Activated effector memory CD4-positive, alpha-beta T cell treated with Interleukin-2 at 50 U/mL for 16 hours (primary cell): ENCODE results near the gene BRF1.
A peak's percentile ranks its signal among the peaks of the same experiment; 100 is the strongest.

ENCODE experiments used
- DNase-seq: peaks from one replicate; pipeline ENCODE4 v3.0.0-alpha.2; 2020

Gene BRF1

DNA sequence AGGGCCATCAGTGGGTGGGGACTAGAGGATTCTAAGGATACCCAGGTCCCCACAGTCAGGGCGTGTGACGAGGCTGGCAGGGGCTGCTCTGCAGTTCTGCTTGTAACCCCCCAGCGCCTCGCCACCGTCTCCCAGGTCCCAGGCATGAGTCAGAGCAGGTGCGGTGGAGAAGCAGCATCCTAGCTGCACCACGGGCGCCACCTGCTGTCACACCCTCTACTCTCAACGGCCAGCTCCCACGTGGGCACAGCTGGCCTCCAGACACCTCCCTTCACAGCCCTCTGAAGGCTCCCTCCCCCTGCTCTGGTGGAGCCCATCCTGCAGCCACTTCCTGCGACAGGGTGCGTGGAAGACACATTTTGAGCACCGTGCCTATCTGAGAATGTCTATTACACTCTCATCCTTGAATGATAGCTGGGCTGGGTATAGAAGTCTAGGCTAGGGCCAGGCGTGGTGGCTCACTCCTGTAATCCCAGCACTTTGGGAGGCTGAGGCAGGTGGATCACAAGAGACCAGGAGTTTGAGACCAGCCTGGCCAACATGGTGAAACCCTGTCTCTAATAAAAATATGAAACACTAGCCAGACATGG is 112.8 kb downstream of the BRF1 start:
- DNase-seq: no peak

DNA sequence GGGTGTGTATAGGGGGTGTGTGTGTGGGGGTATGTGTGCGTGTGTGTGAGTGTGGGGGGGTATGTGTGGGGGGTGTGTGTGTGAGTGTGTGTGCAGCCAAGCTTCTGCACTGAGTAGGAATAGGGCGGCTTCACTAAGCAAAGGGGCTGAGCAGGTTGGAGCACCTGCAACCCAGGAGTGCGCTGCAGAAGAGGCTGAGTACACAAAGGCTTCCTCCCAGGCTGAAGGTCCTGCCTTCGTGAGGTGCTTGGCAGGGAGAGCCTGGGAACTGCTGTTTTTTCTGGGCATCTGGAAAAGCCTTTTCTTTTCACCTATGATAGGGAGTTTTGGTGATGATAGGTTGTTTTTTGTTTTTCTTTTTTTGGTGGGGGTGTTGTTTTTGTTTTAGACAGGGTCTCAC is 113.7 kb downstream of the BRF1 start:
- DNase-seq: no peak

DNA sequence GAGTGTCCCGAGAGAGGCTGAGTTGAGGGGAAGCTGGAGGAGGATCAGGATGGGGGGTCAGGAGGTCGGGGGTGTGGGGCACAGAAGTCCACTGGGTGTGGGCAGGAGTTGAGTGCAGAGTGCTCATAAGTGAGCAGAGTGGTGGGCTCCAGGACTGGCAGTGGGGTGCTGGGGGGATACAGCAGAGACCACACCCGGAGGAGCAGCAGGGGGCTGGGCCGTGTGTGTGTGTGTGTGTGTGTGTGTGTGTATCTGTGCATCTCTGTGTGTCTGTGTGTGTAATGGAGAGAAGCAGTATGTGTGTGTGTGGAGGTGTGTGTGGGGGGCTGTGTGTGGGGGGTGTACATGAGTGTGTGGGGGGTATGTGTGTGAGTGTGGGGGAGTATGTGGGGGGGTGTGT is 114.8 kb downstream of the BRF1 start:
- DNase-seq: no peak

DNA sequence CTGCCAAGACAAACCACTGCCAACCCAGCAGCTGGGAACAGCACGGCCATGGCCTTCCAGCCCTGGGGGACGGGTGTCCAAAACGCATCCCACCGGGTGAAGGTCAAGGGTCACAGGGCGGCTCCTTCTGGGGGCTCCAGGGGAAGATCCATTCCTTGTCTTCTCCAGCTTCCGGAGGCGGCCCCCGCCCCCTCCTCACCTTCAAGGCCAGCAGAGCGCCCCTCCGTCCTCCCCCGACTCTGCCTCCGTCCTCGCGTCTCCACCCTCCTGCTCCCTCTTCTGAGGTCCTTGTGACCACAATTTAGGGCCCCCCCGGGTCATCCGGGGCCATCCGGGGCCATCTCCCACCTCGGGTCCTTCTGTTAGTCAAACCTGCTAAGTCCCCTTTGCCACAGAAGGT is 115.8 kb downstream of the BRF1 start:
- no peak for DNase-seq

DNA sequence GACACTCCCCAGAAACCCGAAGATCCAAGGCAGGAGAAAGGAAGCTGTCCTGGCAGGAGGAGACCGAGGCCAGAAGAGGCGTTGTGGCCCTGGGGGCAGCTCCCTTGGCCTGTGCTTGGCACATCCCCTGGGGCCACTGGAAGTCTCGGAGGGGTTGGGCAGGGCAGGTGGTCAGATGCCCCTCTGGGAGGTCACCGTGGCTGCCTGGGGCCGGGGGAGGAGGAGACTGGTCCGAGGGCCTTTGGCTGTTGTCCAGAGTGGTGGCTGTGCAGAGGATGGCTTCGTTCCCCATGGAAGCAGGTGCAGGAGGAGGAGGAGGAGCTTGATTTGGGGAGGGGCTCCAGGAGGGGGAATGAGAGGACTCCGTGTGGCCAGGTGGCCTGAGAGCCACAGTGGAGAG is 116.3 kb downstream of the BRF1 start:
- DNase-seq: no peak

DNA sequence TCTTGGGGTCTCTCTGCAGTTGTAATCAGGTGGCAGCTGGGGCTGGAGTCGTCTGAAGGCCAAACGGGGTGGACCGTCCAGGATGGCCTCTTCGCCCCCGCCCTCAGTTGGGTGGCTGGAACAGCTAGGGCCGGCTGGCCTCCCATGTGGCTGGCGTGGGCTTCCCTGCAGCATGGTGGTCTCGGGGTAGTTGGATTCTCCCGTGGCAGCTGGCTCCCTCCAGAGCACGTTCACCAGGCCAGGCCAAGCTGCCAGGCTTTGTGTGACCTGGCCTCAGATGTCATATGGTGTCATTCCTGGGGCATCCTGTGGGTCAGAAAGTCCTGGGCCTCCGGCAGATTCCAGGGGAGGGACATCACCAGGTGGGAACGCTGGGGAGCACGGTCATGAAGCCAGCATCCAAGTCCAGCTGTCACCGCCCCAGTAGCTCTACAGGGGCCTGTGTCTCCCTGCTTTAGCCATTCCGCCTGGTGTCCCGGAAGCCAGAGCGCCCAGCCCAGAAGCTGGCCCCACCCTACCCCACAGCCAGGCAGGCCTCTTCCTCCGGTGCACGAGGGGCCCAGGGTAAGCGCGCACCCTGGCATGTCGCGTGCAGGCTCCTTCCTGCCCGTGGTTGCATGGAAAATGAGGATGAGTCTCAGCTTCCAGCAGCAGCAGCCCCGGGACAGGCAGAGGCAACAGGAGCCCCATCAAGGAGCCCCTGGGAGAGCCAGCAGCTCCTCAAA is 118.3 kb downstream of the BRF1 start:
- DNase-seq: no peak

DNA sequence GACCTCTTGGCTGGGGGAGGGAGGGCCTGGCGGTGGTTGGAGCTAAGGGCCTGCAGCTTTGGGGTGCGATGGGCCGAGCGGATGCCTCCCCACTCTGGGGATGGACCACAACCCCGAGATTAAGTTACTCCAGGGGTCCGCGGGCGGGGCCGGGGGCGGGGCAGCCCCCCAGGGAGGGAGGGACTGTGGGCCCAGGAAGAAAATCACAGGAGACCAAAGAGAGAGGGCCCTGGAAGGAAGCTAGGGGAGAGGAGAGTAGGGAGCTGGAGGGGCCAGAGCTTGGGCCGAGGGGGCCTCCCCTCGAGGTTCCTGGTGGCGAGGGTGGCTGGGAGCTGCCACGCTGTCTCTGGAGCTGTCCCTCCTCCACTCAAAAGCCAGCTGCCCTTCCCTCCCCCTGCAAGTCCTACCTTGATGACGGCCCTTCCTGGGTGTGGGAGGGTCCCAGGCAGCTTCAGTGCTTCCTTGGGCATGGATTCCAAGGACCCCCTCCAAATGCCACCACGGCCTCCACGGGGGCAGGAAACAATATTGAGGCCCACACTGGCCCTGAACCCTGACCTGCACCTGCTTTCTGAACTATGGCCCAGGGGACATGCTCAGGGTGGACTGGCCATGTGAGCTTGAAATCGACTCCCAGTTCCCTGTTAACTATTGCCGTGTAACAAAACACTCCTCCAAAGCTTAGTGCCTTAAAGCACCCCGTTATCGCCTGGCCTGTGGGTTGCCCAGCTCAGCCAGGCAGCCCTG is 119.1 kb downstream of the BRF1 start:
- no peak for DNase-seq

DNA sequence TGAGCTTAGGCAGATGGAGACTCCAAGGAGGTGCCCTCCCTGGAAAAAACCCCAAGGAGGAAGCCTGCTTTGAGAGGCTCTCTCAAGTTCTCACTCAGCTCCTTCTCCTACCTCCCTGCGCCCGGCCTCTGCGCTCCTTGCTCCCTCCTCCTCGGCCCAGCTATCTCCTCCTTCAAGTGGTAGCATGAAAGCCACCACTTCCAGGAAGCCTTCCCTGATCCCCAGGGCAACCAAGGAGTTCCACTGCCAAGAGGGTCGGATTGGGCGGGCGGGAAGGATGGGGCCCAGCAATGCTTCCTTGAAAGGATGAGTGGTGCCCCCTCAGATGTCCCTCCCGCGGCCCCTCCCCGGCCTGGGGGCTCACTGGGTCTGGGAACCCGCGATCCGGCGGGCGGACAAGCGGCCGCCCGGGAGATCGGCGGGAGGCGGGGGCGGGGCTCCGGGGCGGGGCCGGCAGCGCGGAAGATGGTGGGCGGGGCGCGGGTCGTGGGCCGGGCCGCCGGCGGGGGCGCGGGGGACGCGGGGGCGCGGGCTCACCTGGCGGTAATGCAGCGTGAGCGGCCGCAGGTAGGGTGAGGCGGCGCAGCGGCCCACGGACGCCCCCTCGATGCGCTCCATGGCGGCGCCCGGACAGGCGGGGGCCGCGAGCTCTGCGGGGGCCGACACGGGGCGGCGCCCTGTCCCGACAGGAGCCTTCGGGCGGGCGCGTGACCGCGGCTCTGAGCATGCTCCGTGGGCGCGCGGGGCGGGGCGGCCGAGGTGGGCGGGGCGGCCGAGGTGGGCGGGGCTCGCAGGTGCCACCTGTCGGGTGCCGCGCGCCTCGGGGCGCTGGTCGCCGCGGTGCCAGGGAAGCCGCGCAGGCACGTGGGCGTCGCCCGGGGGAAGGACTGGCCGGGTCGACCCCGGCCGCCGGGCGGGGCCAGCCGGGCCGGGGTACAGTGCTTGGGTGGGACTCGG is 119.9 kb downstream of the BRF1 start, which contains the start of gene NUDT14:
Gene NUDT14 (minus strand): TSS at position 721 of the 957 bp plus-strand sequence. CDS start 103 bp downstream, at position 618.
- peak; percentile 89 for DNase-seq

DNA sequence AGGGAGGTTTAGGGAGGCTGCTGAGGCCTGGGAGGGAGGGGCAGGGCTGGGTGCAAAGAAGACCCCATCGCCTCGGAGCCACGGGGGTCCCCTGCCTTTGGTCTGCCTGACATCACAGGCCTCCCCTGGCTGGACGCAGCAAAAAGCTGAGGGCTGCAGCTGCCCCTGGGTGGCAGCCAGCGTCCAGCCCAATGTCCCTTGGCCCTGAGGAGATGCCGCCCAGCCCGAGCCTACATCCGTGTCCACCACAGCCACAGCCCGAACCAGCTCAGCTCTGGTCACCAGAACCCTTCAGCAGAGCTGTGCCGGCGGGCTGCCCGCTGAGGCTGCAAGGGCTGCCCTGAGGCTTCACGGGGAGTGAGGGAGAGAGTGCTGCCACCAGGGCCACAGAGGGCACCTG is 121.6 kb downstream of the BRF1 start:
- DNase-seq: no peak

DNA sequence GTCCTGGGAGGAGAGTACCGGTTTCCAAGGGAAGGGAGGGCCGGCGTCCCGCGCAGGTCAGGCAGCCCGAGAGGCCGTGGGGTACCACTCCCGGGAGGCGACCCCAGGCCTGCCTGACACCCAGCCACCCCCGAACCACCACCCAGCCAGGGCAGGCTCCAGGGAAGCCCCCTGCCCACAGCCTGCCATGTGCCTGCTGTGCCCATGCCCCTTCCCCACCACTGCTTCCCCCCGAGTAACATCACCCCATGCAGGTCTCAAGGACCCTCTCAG is 122.0 kb downstream of the BRF1 start:
- no peak for DNase-seq

DNA sequence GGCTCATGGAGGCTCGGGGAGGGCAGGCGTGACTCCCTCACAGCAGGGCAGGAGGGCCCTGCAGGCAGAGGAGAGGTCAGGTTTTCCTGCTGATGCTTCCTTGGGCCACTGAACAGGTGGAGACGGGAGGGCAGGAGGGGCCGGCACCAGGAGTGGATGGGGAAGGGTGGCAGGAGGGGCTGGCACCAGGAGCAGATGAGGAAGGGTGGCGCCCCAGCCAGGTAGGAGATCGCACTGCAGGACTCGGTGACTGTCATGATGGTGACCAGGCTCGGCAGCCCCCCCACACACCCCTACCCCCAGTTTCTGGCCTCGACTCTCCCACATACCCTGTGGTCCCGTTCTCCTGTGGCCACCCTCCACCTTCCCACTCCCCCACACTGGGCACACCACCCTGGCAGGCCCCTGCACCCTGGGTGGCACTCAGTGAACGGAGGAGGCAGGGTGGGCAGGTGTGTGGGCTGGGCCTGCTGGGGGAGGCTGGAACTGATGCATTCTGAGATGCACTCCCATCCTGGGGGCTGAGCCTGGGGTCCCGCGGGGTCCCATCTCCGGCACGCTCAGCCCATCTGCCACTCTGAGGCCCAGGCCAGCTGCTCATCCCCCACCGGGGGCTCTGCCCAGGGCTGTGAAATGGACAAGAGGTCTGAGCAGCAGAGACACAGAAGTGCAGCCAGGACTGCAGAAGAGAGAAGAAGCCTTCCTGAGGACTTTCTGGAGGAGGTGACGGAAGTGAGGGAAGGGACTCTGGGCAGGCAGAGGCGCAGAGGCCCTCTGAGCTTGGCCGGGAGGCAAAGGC is 122.5 kb downstream of the BRF1 start:
- DNase-seq: no peak

DNA sequence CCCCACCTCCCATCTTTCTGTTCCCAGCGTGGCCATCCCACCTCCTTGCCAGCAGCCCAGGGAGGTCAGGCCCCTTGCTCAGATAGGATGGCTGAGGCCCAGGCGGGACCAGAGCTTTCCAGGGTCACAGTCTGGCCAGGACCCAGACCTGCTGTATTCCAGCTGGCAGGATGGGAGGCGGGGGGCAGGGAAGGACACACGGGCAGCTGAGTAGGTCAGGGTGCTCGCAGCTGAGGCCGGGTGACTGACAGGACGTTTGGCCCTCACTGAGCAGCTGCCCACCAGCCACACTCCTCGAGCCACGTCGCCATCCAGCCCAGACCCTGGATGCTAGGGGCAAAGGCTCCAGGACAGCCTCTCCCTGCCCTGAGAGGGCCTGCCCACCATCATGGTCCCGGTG is 123.7 kb downstream of the BRF1 start:
- DNase-seq: no peak

DNA sequence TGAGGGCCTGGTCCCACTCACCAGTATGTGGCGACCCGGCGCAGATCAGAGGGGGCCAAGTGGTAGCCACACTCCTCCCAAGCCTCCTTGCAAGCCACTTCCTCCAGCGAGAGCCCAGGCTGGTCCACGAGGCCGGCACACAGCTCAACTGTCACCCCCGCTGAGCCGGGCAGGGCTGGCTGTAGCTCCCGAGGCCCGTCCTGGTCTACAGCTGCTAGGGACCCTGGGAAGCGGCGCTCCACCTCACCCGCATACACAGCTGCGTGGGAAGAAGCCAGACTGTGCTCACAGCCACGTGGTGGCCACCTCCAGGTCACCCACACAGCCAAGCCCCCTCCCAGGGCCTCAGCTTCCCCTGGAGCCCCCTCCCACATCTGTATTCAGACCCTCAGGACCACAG is 124.3 kb downstream of the BRF1 start:
- no peak for DNase-seq

DNA sequence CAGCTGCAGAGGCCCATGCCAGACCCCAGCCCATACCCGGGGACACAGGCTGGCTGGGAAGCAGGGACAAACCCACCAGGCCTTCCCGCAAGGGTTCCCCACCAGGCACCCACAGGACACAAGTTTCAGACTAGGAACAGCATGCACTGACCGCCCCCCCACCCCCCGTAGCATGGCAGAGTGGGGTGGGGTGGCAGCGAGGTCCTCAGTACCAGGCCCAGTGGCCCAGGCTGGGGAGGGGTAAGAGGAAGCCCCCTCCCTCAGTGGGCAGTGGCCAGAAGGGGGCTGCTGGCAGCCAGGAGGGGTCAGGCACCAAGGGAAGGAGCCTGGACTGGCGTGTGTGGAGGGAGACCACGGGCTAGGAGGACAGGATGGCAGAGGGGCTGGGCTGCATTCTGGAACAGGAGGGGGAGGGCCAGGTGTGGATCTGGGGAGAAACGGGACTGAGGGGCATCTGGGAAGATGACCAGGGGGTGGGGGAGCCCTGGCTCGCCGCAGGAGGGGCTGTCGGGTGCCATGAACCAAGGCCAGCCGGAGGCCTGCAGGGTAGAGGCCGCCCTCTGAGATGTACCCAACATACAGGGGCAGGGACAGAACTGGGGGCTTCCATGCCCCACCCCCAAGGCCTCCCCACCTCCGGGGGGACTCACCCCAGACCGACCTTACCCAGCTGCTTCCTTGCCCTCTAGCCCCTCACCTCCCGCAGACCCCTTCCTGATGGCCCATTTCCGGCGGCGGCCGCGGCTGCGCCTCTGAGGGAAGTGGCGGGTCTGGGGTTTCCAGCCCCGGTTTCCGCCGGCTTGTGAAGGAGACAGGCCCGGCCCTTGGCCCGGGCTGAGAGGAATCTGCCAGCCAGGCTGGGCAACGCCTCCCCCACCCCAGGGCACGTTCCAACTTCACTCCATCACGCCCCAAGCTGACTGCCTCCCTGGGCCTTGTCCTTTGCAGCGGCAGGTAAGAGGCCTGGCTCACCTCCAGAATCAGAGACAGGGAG is 126.6 kb downstream of the BRF1 start:
- DNase-seq: peak; percentile 37

DNA sequence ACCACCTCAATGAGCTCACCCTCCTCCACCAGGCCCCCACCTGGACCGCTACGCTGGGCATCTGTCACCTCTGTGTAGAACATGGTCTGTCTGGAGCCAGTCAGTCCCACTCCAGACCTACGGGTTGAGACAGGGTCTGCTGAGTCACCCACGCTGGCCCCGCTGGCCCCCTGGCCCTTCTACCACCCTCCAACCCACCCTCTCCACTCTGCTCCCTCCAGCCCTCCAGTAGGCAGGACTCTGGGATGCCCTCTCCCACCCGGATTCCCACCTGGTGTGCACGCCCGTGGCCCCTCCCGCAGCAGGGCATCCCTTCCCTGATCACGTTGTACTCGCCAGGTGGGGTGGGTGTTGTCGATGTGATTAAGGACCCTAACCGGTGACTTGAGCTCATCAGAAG is 127.7 kb downstream of the BRF1 start:
- no peak for DNase-seq

DNA sequence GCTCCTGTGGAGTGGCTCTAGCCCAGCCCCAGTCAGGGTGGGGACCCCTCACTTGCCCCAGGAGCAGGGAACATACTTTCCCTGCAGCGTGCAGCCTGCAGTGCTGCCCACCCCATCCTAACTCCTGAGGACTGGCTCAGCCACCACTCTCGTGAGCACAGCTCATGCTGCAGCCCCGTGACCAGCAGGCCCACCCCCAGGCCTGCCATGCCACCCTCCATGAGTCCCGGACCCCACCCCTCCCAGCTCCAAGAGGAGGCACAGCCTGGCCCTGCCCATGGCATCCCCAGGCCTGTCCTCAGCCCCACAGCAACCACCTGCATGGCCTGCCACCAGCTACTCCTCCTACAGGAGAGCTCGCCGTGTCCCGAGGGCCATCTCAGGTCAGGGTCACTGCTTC is 128.3 kb downstream of the BRF1 start:
- DNase-seq: no peak

DNA sequence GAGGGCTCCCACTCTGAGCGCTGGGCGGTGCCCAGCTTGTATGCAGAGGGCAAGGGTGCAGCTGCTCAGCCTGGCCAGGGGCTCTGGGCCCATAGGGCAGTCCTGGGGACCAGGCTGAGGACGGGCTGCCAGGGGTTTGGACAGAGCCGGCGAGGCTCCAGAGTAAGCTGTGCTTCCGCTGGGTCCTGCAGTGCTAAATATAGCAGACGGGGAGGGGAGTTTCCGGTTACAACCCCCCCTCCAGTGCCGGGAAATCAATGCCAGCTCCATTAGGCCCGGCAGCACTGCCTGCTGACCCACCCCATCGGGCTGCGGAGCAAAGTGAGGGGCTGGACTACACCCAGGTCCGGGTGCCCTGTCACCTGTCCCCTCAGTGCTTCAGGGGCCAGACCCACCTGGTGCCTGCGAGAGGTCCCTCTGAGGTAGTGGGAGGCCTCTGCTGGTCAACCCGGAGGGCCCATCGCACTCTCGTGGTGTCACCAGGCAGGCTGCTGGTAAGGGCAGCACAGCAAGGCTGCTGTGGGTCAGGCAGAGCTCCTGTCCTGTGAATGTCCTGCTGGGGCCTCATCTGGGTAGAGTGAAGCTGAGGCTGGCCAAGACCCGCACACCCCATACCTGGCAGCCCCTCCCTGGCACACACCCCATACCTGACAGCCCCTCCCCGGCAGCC is 129.7 kb downstream of the BRF1 start:
- DNase-seq: no peak

DNA sequence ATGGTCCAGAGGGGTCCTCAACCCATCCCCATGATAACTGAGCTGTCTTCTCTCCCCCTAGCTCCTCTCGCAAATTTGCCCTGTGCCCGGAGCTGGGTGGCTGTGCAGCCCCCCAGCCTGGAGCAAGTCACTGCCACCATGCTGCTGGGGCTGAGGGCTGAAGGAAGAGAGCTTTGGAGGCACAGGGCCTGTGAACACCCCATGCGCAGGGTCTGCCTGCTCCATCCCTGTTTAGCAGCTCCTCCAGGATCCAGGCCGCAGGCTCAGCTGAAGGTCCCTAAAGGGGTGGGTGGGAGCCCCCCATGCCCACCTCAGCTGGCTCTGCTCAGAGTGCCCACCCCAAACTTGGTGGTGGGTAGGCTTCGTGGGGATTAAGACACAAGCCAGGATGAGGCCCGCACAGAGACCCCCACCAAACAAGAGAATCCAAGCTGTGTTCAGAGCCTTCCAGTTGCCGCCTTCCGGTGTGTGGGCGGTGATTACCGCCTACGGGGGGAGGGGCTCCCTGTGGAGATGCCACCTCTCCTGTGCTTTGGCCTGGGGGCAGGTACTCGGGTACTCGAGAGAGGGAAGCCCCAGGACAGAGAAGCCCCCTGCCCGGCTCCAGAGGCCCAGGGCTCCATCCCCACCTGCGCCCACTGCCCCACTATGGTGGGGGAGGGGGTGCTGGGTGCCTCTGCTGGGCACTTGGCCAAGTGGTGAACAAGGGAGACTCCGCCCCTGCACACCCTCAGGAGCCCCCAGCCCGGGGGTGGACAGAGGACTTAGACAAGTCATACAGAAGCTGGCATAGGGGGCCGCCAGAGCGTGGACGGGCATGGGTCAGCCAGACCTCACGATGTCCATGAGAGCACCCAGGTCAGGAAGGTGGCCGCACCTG is 130.8 kb downstream of the BRF1 start:
- DNase-seq: no peak

DNA sequence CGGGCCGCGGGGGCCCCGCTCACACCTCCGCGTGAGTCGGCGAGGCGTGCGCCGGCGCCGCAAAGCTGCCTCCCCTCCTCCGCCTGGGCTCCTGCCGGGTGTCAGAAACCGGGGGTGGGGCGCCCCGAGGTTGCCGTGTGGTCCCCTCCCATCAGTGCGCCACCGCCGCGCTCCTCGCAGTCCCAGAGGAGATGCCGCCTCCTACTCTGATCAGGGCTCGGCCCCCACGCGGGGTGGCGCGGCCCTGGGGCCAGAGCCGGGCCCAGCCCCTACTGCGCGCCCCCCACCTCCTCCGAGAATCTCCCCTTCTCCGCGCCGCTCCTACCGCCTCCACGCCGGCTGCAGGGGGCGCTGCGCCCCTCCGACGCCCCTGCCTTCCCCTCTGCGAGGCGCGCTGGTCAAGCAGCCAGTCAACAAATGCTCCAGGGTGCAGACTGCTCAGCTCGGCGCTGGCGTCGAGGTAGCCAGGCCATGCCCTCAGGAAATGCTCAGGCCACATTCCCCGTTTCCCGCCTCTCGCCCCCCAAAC is 131.8 kb downstream of the BRF1 start:
- no peak for DNase-seq
